ENCODE measurements around the gene S100A7A. TPM values are rescaled to one million over a fixed set of nuclear protein-coding genes. Genes with fewer than 3 reads are reported as not detected.
A peak's percentile ranks its signal among the peaks of the same experiment; 100 is the strongest.

The S100A7A gene
- total and polyA plus RNA-seq, 12 donors, result not detected

DNA sequence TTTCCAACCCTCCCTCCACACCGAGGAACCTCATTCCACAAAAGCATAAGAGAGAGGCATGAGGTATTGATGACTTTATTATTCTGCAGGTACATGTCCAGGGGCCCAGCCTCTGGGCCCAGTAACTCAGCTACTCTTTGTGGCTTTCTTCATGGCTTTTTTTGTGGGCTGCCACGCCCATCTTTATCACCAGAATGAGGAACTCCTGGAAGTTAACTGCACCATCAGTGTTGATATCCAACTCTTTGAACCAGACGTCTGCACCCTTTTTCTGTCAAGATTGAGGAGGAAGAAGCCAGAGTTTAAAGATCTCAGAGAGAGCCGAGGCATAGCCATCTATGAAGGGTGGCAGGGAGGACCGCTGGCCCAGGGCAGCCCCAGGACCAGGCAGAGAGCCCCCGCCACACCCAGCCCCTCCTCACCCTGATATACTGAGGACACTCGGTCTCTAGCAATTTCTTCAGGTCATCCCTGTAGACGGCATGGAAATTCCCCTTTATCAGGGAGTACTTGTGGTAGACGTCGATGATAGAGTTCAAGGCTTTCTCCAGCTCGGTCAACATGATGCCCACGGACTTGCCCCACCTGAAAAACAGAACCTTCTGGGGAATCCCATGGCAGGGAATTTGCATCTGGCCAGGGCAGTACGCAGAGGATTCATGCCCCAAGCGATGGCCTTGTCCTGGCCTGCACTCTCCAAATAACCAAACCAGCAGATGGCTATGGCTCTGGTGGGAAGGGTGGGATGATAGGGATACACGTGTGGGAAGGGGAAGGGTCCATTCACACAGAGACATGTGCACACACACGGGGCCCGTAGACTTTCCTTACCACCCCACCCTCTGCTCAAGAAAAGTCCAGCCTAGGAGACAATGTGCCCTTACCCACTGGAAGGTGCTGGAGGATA, 26.1 kb upstream of the S100A7A start:
- TF ChIP-seq, protein P1, sequence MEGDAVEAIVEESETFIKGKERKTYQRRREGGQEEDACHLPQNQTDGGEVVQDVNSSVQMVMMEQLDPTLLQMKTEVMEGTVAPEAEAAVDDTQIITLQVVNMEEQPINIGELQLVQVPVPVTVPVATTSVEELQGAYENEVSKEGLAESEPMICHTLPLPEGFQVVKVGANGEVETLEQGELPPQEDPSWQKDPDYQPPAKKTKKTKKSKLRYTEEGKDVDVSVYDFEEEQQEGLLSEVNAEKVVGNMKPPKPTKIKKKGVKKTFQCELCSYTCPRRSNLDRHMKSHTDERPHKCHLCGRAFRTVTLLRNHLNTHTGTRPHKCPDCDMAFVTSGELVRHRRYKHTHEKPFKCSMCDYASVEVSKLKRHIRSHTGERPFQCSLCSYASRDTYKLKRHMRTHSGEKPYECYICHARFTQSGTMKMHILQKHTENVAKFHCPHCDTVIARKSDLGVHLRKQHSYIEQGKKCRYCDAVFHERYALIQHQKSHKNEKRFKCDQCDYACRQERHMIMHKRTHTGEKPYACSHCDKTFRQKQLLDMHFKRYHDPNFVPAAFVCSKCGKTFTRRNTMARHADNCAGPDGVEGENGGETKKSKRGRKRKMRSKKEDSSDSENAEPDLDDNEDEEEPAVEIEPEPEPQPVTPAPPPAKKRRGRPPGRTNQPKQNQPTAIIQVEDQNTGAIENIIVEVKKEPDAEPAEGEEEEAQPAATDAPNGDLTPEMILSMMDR (IDR thresholded peaks at IDR 0.05), result no peak
- Histone ChIP-seq H3K27me3 (peaks cover 0 to 9% (median 0%) of the 10 kb centered on the region in 7 donors), H3K36me3 (no peaks in the 10 kb centered on the region), H3K4me3 (peak overlapping the region in 1 of 10 donors; percentile 48), H3K4me1 (peaks cover 0 to 61% (median 4%) of the 10 kb centered on the region in 9 donors), H3K27ac (peak overlapping the region in 2 of 10 donors; percentile 12 to 87), H3K9me3 (no peaks in the 10 kb centered on the region)
- intact Hi-C loops (cut with DNase I), result no loop called here
- ATAC-seq (peak in 1 of 8 donors; percentile 11), DNase-seq (no peak)
- 72 to 75% methylated on average over 17 of the region's 17 CpGs for WGBS, 2 donors

DNA sequence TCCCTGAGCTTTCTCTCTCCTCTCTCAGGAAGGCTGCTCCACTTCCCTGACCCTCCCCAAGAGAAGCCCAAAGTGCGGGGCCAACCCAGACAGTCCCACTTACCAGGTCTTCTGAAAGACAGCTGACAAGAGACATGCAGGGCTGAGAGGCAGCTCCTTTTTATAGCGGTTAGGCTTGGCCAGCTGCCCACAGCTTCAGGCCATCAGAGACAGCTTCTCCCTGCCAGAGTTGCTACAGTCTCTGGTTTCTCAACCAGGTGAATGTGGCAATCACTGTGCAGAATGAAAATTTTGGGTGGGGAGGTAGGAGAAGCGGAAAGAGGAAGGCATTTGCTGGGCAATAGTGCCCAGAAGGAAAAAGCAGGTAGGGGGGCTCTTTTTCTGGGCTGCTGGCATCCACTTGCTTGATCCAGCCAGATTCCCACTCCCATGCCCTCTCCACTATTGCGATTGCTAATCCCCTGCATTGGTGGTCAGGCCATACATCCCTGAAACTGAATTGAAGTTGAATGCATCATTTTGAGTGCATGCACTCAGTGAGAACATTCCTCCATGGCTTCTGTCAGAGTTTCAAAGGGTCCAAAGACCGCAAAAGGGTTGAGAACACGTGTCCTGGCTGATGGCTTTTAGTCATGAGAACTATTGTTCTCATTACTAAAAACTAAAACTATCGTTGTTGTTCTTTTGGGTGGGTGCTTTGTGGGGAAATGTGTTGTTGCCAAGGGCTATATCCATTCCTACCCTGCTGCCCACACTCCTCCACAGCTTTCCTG, 25.2 kb upstream of the S100A7A start, which contains the start of gene S100A8:
TSS of gene S100A8 (minus strand) at position 136 of the 773 bp plus-strand sequence. CDS start 538 bp downstream, outside the sequence.
- Histone ChIP-seq H3K36me3 (no peaks in the 10 kb centered on the region), H3K27me3 (peaks cover 0 to 7% (median 0%) of the 10 kb centered on the region in 7 donors), H3K4me1 (peaks cover 0 to 53% (median 4%) of the 10 kb centered on the region in 9 donors), H3K4me3 (peak within 1 kb of the TSS in 1 of 10 donors; percentile 48), H3K9me3 (no peaks in the 10 kb centered on the region), H3K27ac (peak within 1 kb of the TSS in 2 of 10 donors; percentile 12 to 87)
- ATAC-seq (peak; percentile 58 to 90 (median 84)), DNase-seq (peak; percentile 59 to 75)
- intact Hi-C loops (cut with DNase I), result no loop called here
- 57% methylated on average over 7 of the region's 7 CpGs for WGBS, 2 donors
- TF ChIP-seq, protein P1 (IDR thresholded peaks at IDR 0.05), result no peak

DNA sequence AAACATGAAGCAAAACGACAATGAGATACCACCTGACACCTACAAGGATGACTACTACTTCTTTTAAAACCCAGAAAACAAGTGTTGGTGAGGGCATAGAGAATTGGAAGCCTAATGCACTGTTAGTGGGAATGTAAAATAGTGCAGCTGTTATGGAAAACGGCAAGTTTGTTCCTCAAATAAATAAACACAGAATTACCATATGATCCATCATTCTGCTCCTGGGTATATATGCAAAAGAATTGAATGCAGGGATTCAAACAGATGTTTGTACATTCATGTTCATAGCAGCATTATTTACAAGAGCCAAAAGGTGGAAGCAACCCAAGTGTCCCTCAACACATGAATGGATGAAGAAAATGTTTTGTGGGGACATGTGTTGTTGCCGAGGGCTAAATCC, 24.1 kb upstream of the S100A7A start:
- no peaks in the 10 kb centered on the region for H3K36me3 ChIP-seq
- H3K4me1 ChIP-seq, result peaks cover 0 to 44% (median 4%) of the 10 kb centered on the region in 9 donors
- ATAC-seq (no peak), DNase-seq (no peak)
- TF ChIP-seq, protein P1 (IDR thresholded peaks at IDR 0.05), result no peak
- H3K27ac ChIP-seq, result peak overlapping the region in 1 of 10 donors; percentile 87
- H3K9me3 ChIP-seq, result no peaks in the 10 kb centered on the region
- WGBS, 2 donors, result 65 to 82% methylated on average over 3 of the region's 3 CpGs
- no peak overlapping the region for H3K4me3 ChIP-seq
- intact Hi-C loops (cut with DNase I), result no loop called here
- H3K27me3 ChIP-seq, result peaks cover 0 to 11% (median 2%) of the 10 kb centered on the region in 7 donors

DNA sequence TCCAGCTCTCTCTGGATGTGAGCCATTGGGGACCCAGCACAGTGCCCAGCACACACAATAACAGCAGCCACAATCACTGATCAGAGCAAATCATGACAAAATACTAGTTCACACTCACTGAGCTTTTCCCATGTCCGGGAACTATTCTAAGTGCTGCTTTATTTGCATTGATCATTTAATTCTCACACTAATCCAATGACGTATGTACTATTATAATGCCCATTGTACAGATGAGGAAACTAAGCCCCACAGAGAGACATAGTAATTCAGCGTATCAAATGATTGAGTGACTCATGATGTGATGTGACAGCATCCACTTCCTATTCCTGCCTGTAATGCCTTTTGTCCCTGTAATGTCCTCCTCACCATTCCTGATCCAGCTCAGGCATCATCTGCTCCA, 23.5 kb upstream of the S100A7A start:
- ATAC-seq, result no peak
- Histone ChIP-seq H3K36me3 (no peaks in the 10 kb centered on the region), H3K4me1 (peaks cover 0 to 38% (median 4%) of the 10 kb centered on the region in 9 donors), H3K27ac (peak overlapping the region in 1 of 10 donors; percentile 87), H3K4me3 (no peak overlapping the region), H3K9me3 (no peaks in the 10 kb centered on the region), H3K27me3 (peaks cover 0 to 13% (median 4%) of the 10 kb centered on the region in 7 donors)
- WGBS, 2 donors, result 82 to 89% methylated on average over 3 of the region's 3 CpGs
- DNase-seq, result no peak
- intact Hi-C loops (cut with DNase I), result no loop called here
- TF ChIP-seq, protein P1 (IDR thresholded peaks at IDR 0.05), result no peak

Measured in heart right ventricle (tissue), 16 donors.